ENCODE data around the gene CCDC92. TPM values are rescaled to one million over a fixed set of nuclear protein-coding genes. Genes with fewer than 3 reads are reported as not detected.
"Not testable (repeated sequence)": the region's sequence is repeated elsewhere in the genome, so short reads cannot be mapped to it uniquely, and the experiment has no call there.

Gene CCDC92
- total RNA-seq, 1 experiment from 2014 or later: 8.3 TPM

- DNase-seq (ENCODE audit: low read depth): no peak
Measured at GRCh38 chr12:123949770-123950165, 22.9 kb downstream of the CCDC92 start.

GRCh38 chr12:123948796-123949769, 23.5 kb downstream of the CCDC92 start:
- DNase-seq (ENCODE audit: low read depth): no peak

GRCh38 chr12:123948401-123948795, 24.2 kb downstream of the CCDC92 start:
- no peak for DNase-seq (ENCODE audit: low read depth)

GRCh38 chr12:123947531-123947930, 25.1 kb downstream of the CCDC92 start:
- DNase-seq (ENCODE audit: low read depth): not testable (repeated sequence)

- not testable (repeated sequence) for DNase-seq (ENCODE audit: low read depth)
Measured at GRCh38 chr12:123946516-123947505, 25.8 kb downstream of the CCDC92 start.

- no peak for DNase-seq (ENCODE audit: low read depth)
Measured at GRCh38 chr12:123946152-123946515, 26.5 kb downstream of the CCDC92 start.

- DNase-seq (ENCODE audit: low read depth): no peak
Measured at GRCh38 chr12:123945287-123946151, 27.1 kb downstream of the CCDC92 start.

GRCh38 chr12:123944696-123945095, 27.9 kb downstream of the CCDC92 start:
- no peak for DNase-seq (ENCODE audit: low read depth)

GRCh38 chr12:123943816-123944215, 28.8 kb downstream of the CCDC92 start:
- DNase-seq (ENCODE audit: low read depth): no peak

- no peak for DNase-seq (ENCODE audit: low read depth)
Measured at GRCh38 chr12:123942911-123943648, 29.6 kb downstream of the CCDC92 start.

- no peak for DNase-seq (ENCODE audit: low read depth)
Measured at GRCh38 chr12:123942238-123942653, 30.4 kb downstream of the CCDC92 start.

GRCh38 chr12:123941624-123942237, 30.9 kb downstream of the CCDC92 start:
- DNase-seq (ENCODE audit: low read depth): no peak

- no peak for DNase-seq (ENCODE audit: low read depth)
Measured at GRCh38 chr12:123941000-123941399, 31.6 kb downstream of the CCDC92 start.

GRCh38 chr12:123940627-123940966, 32.0 kb downstream of the CCDC92 start:
- no peak for DNase-seq (ENCODE audit: low read depth)

- DNase-seq (ENCODE audit: low read depth): no peak
Measured at GRCh38 chr12:123939716-123940626, 32.7 kb downstream of the CCDC92 start.

GRCh38 chr12:123938679-123939480, 33.8 kb downstream of the CCDC92 start:
- DNase-seq (ENCODE audit: low read depth): no peak

- DNase-seq (ENCODE audit: low read depth): no peak
Measured at GRCh38 chr12:123937707-123938591, 34.7 kb downstream of the CCDC92 start.
